OCI-LY1 (cell line): ENCODE results near the gene IKBKG.

ENCODE experiments used
- H2AFZ ChIP-seq: fragments of 200-600 bp; sonication (generic), shearing (Covaris generic); 2 replicates; pipeline ENCODE4 v1.6.0; 2014; ENCODE audit warnings: antibody characterized with exemption, mild to moderate bottlenecking, low read length
- H3F3A ChIP-seq: fragments of 200-600 bp; sonication (generic), shearing (Covaris generic); 2 replicates; pipeline ENCODE4 v1.6.0; 2014; ENCODE audit warnings: mild to moderate bottlenecking, antibody characterized with exemption, low read length, moderate library complexity; ENCODE audit not compliant: insufficient read depth
- H3K27ac ChIP-seq: fragments of 200-600 bp; sonication (generic); 2 replicates; pipeline ENCODE4 v1.5.1; 2014; ENCODE audit warnings: low read length, mixed run types, mild to moderate bottlenecking, low read depth; ENCODE audit not compliant: poor library complexity, severe bottlenecking
- H3K27me3 ChIP-seq: fragments of 200-600 bp; sonication (generic); 2 replicates; pipeline ENCODE4 v1.6.0; 2014; ENCODE audit warnings: antibody characterized with exemption, mild to moderate bottlenecking, low read length, moderate library complexity; ENCODE audit not compliant: insufficient read depth
- H3K36me3 ChIP-seq: fragments of 200-600 bp; sonication (generic); 2 replicates; pipeline ENCODE4 v1.6.1; 2014; ENCODE audit warnings: mild to moderate bottlenecking, antibody characterized with exemption, low read length, moderate library complexity, mixed read lengths; ENCODE audit not compliant: insufficient read depth
- H3K4me1 ChIP-seq: fragments of 200-600 bp; sonication (generic); 2 replicates; pipeline ENCODE4 v1.5.1; 2014; ENCODE audit warnings: mild to moderate bottlenecking, low read length, moderate library complexity; ENCODE audit not compliant: insufficient read depth, severe bottlenecking
- H3K4me2 ChIP-seq: fragments of 200-600 bp; sonication (generic), shearing (Covaris generic); 2 replicates; pipeline ENCODE4 v1.6.1; 2014; ENCODE audit warnings: low read length
- H3K4me3 ChIP-seq: fragments of 200-600 bp; sonication (generic); 2 replicates; pipeline ENCODE4 v1.5.1; 2014; ENCODE audit warnings: low read length, low read depth, mild to moderate bottlenecking, mixed read lengths; ENCODE audit not compliant: poor library complexity, severe bottlenecking
- H3K79me2 ChIP-seq: fragments of 200-600 bp; shearing (Covaris generic); 2 replicates; pipeline ENCODE4 v1.6.1; 2016; ENCODE audit warnings: mixed run types, low read length, mixed read lengths; ENCODE audit not compliant: insufficient read depth
- H3K9ac ChIP-seq: fragments of 200-600 bp; sonication (generic), shearing (Covaris generic); 2 replicates; pipeline ENCODE4 v1.6.1; 2014; ENCODE audit warnings: mild to moderate bottlenecking, low read length, mixed read lengths
- H3K9me2 ChIP-seq: fragments of 200-600 bp; sonication (generic), shearing (Covaris generic); 2 replicates; pipeline ENCODE4 v1.6.1; 2014; ENCODE audit warnings: low read depth, mild to moderate bottlenecking, low read length, mixed read lengths
- H3K9me3 ChIP-seq: fragments of 200-600 bp; shearing (Covaris generic); 2 replicates; pipeline ENCODE4 v1.6.1; 2014; ENCODE audit warnings: low read length, mixed read lengths
- H4K20me1 ChIP-seq: fragments of 200-600 bp; sonication (generic), shearing (Covaris generic); 2 replicates; pipeline ENCODE4 v1.6.0; 2016; ENCODE audit warnings: mild to moderate bottlenecking, low read length; ENCODE audit not compliant: insufficient read depth
- CTCF ChIP-seq: fragments of 200-600 bp; sonication (generic), shearing (Covaris generic); IDR thresholded peaks from 2 replicates; pipeline ENCODE4 v1.5.1; 2017; ENCODE audit warnings: mild to moderate bottlenecking, antibody characterized with exemption, low read length, moderate library complexity, mixed read lengths
- EZH2 ChIP-seq: fragments of 200-600 bp; sonication (generic), shearing (Covaris generic); IDR thresholded peaks from 2 replicates; pipeline ENCODE4 v1.8.0; 2017; ENCODE audit warnings: borderline replicate concordance, mixed run types, mild to moderate bottlenecking, antibody characterized with exemption, low read length, moderate library complexity, mixed read lengths

The IKBKG gene

DNA sequence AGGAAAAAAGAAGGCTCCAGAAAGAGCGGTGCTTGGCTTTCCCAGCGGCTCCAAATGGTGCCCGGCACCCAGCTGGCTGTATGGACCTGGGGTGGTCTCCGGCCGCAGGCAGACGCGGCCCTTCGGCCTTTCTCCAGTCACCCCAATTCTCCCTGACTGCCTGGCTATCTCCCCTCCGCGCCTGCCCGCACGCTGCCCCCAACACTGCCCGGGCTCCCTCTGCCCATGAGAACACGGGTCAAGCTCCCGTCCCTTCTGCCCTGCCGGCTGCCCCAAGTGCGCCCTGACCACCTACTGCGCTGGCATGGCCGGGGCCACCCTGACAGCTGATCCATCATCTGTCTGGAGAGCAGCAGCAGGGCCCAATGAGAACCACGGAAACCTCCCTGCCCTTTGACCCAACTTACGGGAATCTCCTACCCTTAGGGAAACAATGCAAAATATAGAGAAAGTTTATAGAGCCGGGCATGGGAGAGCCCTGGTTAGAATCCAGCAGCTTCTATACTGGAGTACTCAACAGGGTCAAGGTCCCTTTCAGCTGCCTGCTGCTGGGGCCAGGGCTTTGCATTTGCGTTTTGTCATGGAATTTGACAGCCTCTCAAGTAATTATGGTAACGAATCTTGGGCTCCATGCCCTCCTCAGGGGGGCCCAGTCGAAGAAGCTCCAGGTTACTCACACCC, 30.2 kb upstream of the IKBKG start:
- Histone ChIP-seq H3K27ac (no peak overlapping the region), H2AFZ (no peak overlapping the region), H4K20me1 (no peaks in the 10 kb centered on the region), H3K9me3 (no peaks in the 10 kb centered on the region), H3K4me2 (peak overlapping the region; percentile 96; the same call in 1 of the 2 replicates), H3F3A (no peaks in the 10 kb centered on the region), H3K27me3 (no peaks in the 10 kb centered on the region), H3K4me1 (peaks cover 13% of the 10 kb centered on the region), H3K4me3 (peak overlapping the region; percentile 78), H3K36me3 (no peaks in the 10 kb centered on the region), H3K9ac (no peak overlapping the region; the same call in 1 of the 2 replicates), H3K79me2 (no peaks in the 10 kb centered on the region), H3K9me2 (no peaks in the 10 kb centered on the region)
- no peak for TF ChIP-seq CTCF

GRCh38 chrX:154519389-154519788, 28.0 kb upstream of the IKBKG start:
- H3K36me3 ChIP-seq = no peaks in the 10 kb centered on the region
- H3F3A ChIP-seq = no peaks in the 10 kb centered on the region
- H3K9me2 ChIP-seq = no peaks in the 10 kb centered on the region
- H3K4me2 ChIP-seq = no peak overlapping the region
- no peak overlapping the region for H3K27ac ChIP-seq
- H4K20me1 ChIP-seq = no peaks in the 10 kb centered on the region
- H2AFZ ChIP-seq = no peak overlapping the region
- no peaks in the 10 kb centered on the region for H3K27me3 ChIP-seq
- no peaks in the 10 kb centered on the region for H3K79me2 ChIP-seq
- no peak overlapping the region for H3K9ac ChIP-seq
- no peak overlapping the region for H3K4me3 ChIP-seq
- TF ChIP-seq CTCF (no peak), EZH2 (no peak)
- H3K4me1 ChIP-seq = peaks cover 13% of the 10 kb centered on the region
- H3K9me3 ChIP-seq = no peaks in the 10 kb centered on the region

DNA sequence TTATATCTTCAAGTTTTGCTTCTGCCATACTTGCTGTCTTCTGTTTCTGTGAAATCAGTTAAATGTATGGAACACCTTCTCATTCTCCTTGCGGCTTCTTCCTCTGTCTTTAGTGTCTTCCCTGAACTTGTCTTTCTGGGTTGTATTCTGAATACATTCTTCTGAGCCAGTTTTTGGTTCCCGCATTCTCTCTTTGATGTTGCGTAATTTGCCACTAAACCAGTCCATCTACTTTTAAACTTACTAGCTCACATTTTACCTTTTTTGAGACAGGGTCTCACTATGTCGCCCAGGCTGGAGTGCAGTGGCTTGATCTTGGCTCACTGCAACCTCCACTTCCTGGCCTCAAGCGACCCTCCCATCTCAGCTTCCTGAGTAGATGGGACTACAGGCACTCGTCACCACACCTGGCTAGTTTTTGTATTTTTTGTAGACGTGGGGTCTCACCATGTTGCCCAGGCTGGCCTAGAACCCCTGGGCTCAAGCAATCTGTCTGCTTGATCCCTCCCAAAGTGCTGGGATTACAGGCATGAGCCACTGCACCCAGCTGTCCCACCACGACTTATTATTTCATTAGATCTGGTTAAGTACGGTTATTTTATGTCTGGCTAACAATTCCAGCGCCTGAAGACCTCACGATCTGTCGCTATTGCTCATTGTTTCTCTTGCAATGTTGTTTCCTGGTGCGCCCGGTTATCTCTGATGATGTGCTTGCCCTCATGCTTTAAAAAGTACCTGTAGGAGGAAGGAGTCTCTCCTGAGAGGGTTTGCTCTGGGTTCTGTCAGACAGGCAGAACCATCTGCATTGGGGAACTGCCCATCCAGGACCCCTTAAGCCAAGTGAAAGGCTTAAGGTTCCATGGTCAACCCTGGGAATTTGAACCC, 21.6 kb upstream of the IKBKG start:
- Histone ChIP-seq H3K36me3 (no peaks in the 10 kb centered on the region), H3K4me3 (no peak overlapping the region), H2AFZ (no peak overlapping the region), H3K9me3 (no peaks in the 10 kb centered on the region), H3K4me2 (no peak overlapping the region), H3K79me2 (no peaks in the 10 kb centered on the region), H3K27me3 (no peaks in the 10 kb centered on the region), H4K20me1 (no peaks in the 10 kb centered on the region), H3K27ac (no peak overlapping the region), H3K9me2 (no peaks in the 10 kb centered on the region), H3K4me1 (peaks cover 16% of the 10 kb centered on the region), H3K9ac (no peak overlapping the region), H3F3A (no peaks in the 10 kb centered on the region)
- TF ChIP-seq EZH2 (no peak), CTCF (no peak)
